HepG2 (cell line): ENCODE measurements around the gene REPS2. TPM values are rescaled to one million over a fixed set of nuclear protein-coding genes. Genes with fewer than 3 reads are reported as not detected.

Source experiments
- ATAC-seq: fragments of 200-7000 bp; cut with Tn5 transposase; 3 replicates; pipeline ENCODE4 v1.9.1; 2020; ENCODE audit warnings: mild to moderate bottlenecking, moderate library complexity
- BruUV-seq: library from RNA; stranded (reverse); fragments of 400-500 nt; replicated peaks from 2 replicates; lab custom pipeline; 2021; lab: Mats Ljungman, UMichigan
- CTCF ChIA-PET: fragments of 300-600 bp; formaldehyde crosslinking; extraction: SDS; loops from one replicate; lab custom pipeline; 2021; ENCODE audit warnings: low total read pairs, inconsistent platforms, low intra/inter-chr PET ratio; lab: Yijun Ruan, JAX
- POLR2A ChIA-PET: fragments of 350-600 bp; sonication (Branson Sonifier 250); formaldehyde crosslinking; loops from one replicate; lab custom pipeline; 2020; ENCODE audit warnings: antibody characterized with exemption, inconsistent platforms; lab: Yijun Ruan, JAX
- DNase-seq: peaks from one replicate; pipeline ENCODE4 v3.0.0-alpha.2; 2015; ENCODE audit warnings: low spot score
- FAIRE-seq: peaks from 3 replicates; lab custom pipeline; 2011; peaks lifted over from hg19 to GRCh38; lab: Jason Lieb, UNC
- H2AFZ ChIP-seq: one replicate; pipeline ENCODE4 v1.6.1; 2011; ENCODE audit warnings: low read length, inconsistent platforms
- H3K27ac ChIP-seq: fragments of 300-600 bp; 3 replicates; pipeline ENCODE4 v1.8.0; 2011; ENCODE audit warnings: mixed run types, mild to moderate bottlenecking, mixed read lengths, low read length, inconsistent platforms; ENCODE audit not compliant: insufficient read depth; ENCODE audit errors: extremely low read length
- H3K27me3 ChIP-seq, 2 experiments: fragments of 200-600 bp in 1 of 2; 2 replicates in 1 of 2; 3 replicates in 1 of 2; pipeline versions ENCODE4 v1.6.0 to v1.8.0; 2011; ENCODE audit warnings: low read length in 2 of 2, mild to moderate bottlenecking in 2 of 2, moderate library complexity in 2 of 2, inconsistent platforms in 1 of 2; ENCODE audit not compliant: insufficient read depth in 2 of 2, control insufficient read depth in 1 of 2
- H3K36me3 ChIP-seq, 2 experiments: fragments of 200-600 bp in 1 of 2; replicated peaks in 1 of 2; 2 replicates in 1 of 2; 3 replicates in 1 of 2; pipeline versions ENCODE4 v1.5.1 to v1.8.0; 2011; ENCODE audit warnings: low read length in 2 of 2, inconsistent platforms in 1 of 2; ENCODE audit not compliant: insufficient read depth in 2 of 2, control insufficient read depth in 1 of 2
- H3K4me1 ChIP-seq: 2 replicates; pipeline ENCODE4 v1.5.1; 2012; ENCODE audit warnings: low read length, inconsistent platforms; ENCODE audit not compliant: insufficient read depth
- H3K4me2 ChIP-seq: 2 replicates; pipeline ENCODE4 v1.6.0; 2011; ENCODE audit warnings: low read depth, low read length, inconsistent platforms
- H3K4me3 ChIP-seq, 3 experiments: fragments of 200-600 bp in 1 of 3; sonication (generic), shearing (Covaris generic) in 1 of 3; replicated peaks in 1 of 3; 2 replicates each; pipeline ENCODE4 v1.5.1; 2011 to 2016; ENCODE audit warnings: low read length in 3 of 3, inconsistent platforms in 2 of 3, low read depth in 2 of 3, mild to moderate bottlenecking in 2 of 3, control low read depth in 1 of 3, mixed read lengths in 1 of 3; ENCODE audit not compliant: insufficient read depth in 1 of 3
- H3K79me2 ChIP-seq: one replicate; pipeline ENCODE4 v1.6.1; 2011; ENCODE audit warnings: low read length, inconsistent platforms; ENCODE audit not compliant: insufficient read depth
- H3K9ac ChIP-seq: 2 replicates; pipeline ENCODE4 v1.6.0; 2011; ENCODE audit warnings: mild to moderate bottlenecking, low read depth, low read length, inconsistent platforms; ENCODE audit not compliant: insufficient read depth
- H3K9me3 ChIP-seq: 2 replicates; pipeline ENCODE4 v1.5.1; 2012; ENCODE audit warnings: mild to moderate bottlenecking, low read length
- H4K20me1 ChIP-seq: 2 replicates; pipeline ENCODE4 v1.6.0; 2011; ENCODE audit warnings: inconsistent platforms, mild to moderate bottlenecking, low read length, moderate library complexity; ENCODE audit not compliant: insufficient read depth
- CBX1 ChIP-seq: IDR thresholded peaks from one replicate; pipeline ENCODE4 v1.6.1; 2016; ENCODE audit warnings: antibody characterized with exemption, low read depth
- CHCHD3 ChIP-seq: sonication (generic); formaldehyde crosslinking; IDR thresholded peaks from 2 replicates; pipeline ENCODE4 v1.8.0; 2022; ENCODE audit warnings: mild to moderate bottlenecking, missing genetic modification reagents, moderate library complexity
- DPF2 ChIP-seq: sonication (generic); formaldehyde crosslinking; IDR thresholded peaks from 2 replicates; pipeline ENCODE4 v1.4.0; 2020; ENCODE audit warnings: mild to moderate bottlenecking, low read depth, missing genetic modification reagents, borderline replicate concordance
- GATAD1 ChIP-seq: IDR thresholded peaks from 2 replicates; pipeline ENCODE4 v1.6.1; 2016; ENCODE audit warnings: missing genetic modification reagents, missing compliant biosample characterization
- IKZF4 ChIP-seq: sonication (generic); formaldehyde crosslinking; IDR thresholded peaks from 2 replicates; pipeline ENCODE4 v1.5.1; 2020; ENCODE audit warnings: borderline replicate concordance, mild to moderate bottlenecking, low read depth, missing genetic modification reagents; ENCODE audit errors: not compliant biosample characterization
- MYNN ChIP-seq: sonication (generic); formaldehyde crosslinking; IDR thresholded peaks from 2 replicates; pipeline ENCODE4 v1.4.0; 2020; ENCODE audit warnings: mild to moderate bottlenecking, low read depth, missing genetic modification reagents
- NFATC3 ChIP-seq: sonication (generic); formaldehyde crosslinking; IDR thresholded peaks from 2 replicates; pipeline ENCODE4 v1.5.1; 2020; ENCODE audit warnings: mild to moderate bottlenecking, missing genetic modification reagents
- RFX1 ChIP-seq: fragments of 450-650 bp; IDR thresholded peaks from 2 replicates; pipeline ENCODE4 v1.6.1; 2017
- SMAD3 ChIP-seq: sonication (generic); formaldehyde crosslinking; IDR thresholded peaks from 2 replicates; pipeline ENCODE4 v1.4.0; 2020; ENCODE audit warnings: missing genetic modification reagents
- SOX6 ChIP-seq, 2 experiments: fragments of 450-650 bp in 1 of 2; sonication (generic) in 1 of 2; formaldehyde crosslinking in 1 of 2; IDR thresholded peaks; 2 replicates each; pipeline versions ENCODE4 v1.4.0 to v1.6.1; 2017 to 2020; ENCODE audit warnings: antibody characterized with exemption in 1 of 2, mild to moderate bottlenecking in 1 of 2, missing genetic modification reagents in 1 of 2
- STAT5B ChIP-seq: sonication (generic); formaldehyde crosslinking; IDR thresholded peaks from 2 replicates; pipeline ENCODE4 v1.4.0; 2020; ENCODE audit warnings: missing genetic modification reagents
- TOE1 ChIP-seq: sonication (generic); formaldehyde crosslinking; IDR thresholded peaks from 2 replicates; pipeline ENCODE4 v1.4.0; 2020; ENCODE audit warnings: mild to moderate bottlenecking, missing genetic modification reagents
- ZBTB42 ChIP-seq: sonication (generic); formaldehyde crosslinking; IDR thresholded peaks from 2 replicates; pipeline ENCODE4 v1.5.0; 2020; ENCODE audit warnings: mild to moderate bottlenecking, missing genetic modification reagents
- ZFYVE20 ChIP-seq: sonication (generic); formaldehyde crosslinking; IDR thresholded peaks from 2 replicates; pipeline ENCODE4 v1.8.0; 2023; ENCODE audit warnings: low read depth, mild to moderate bottlenecking, moderate library complexity, missing genetic modification reagents, borderline replicate concordance
- ZNF34 ChIP-seq: sonication (generic); formaldehyde crosslinking; IDR thresholded peaks from 2 replicates; pipeline ENCODE4 v1.4.0; 2020; ENCODE audit warnings: mild to moderate bottlenecking, missing genetic modification reagents, borderline replicate concordance
- WGBS: methylation state at CpG from one replicate; pipeline ENCODE4 v1.1.6; 2017; ENCODE audit warnings: low lambda C conversion rate; 5-methylcytosine and 5-hydroxymethylcytosine counted together
- in situ Hi-C: cut with HindIII; loops from 2 replicates; pipeline ENCODE4 v1.10.0; 2017; ENCODE audit warnings: low pct_unique_long_range_greater_than_20kb; ENCODE audit not compliant: extremely low pct_ligation_motif_present
- intact Hi-C: fragments of 100-400 bp; cut with micrococcal nuclease; formaldehyde crosslinking; loops from one replicate; pipeline ENCODE4 v1.10.0; 2022; ENCODE audit not compliant: unreplicated experiment
- polyA plus RNA-seq, 8 experiments: library from polyadenylated mRNA; depleted of rRNA in 3 of 8; stranded (reverse) in 7 of 8; unstranded in 1 of 8; fragments of >200 nt; fragmentation: Illumina TruSeq in 4 of 8; extraction: Trizol in 4 of 8; gene quantifications; 2 replicates each; pipeline versions ENCODE4 v1.2.1 to v1.2.3, GENCODE V29; 2011 to 2016; ENCODE audit warnings: low read depth in 4 of 8, missing spikeins in 1 of 8, mixed read lengths in 1 of 8; ENCODE audit not compliant: insufficient read depth in 1 of 8
- total RNA-seq, 5 experiments: library from RNA; depleted of rRNA; stranded (reverse); fragments of >200 nt; fragmentation: Illumina TruSeq; extraction: Trizol; gene quantifications; 2 replicates each; pipeline ENCODE4 v1.2.3, GENCODE V29; 2016; ENCODE audit warnings: low read depth in 1 of 5
- TF ChIP-seq, protein P1 (sequence below): sonication (generic); formaldehyde crosslinking; IDR thresholded peaks from 2 replicates; pipeline ENCODE4 v1.4.0; 2020; ENCODE audit warnings: mild to moderate bottlenecking, low read depth, missing genetic modification reagents
- TF ChIP-seq, protein P2 (sequence below): sonication (generic); formaldehyde crosslinking; IDR thresholded peaks from 2 replicates; pipeline ENCODE4 v1.4.0; 2020; ENCODE audit warnings: mild to moderate bottlenecking, missing genetic modification reagents

REPS2 gene
- total and polyA plus RNA-seq, 2 of the 13 experiments (the other 11 are each of a cell fraction or from before 2014, with no cell fraction given) = 0.05 to 0.58 TPM

DNA sequence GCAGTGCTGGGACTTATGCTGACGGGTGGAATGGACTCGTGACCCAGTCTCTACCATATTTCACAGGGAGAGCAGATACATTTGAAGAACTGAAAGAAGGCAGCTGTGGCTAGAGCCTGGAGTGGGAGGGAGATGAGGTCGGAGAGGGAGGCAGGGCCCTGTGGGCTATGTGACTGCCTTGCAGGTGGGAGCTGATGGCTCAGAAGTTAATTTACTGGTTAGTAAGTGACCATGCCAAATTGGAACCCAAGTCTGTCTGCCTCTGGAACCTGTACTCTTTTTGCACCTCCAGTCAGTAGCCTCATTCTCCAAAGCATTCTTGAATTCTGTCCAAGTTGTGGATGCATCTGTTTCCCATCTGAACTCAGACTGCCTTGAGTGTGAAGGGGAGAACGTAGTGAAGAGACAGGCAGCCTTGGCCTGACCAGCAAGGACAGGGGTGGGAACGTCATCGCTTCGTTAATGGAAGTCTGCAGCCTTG, 92.3 kb downstream of the REPS2 start (continued):
- TF ChIP-seq SOX6 (IDR thresholded peaks at IDR 0.05) = no peak
- TF ChIP-seq SOX6 (CRISPR knock-in tag; IDR thresholded peaks at IDR 0.05) = no peak
- no peak for TF ChIP-seq MYNN (CRISPR knock-in tag)
- TF ChIP-seq ZNF34 (CRISPR knock-in tag) = no peak
- no peak for TF ChIP-seq GATAD1 (CRISPR knock-in tag)
- TF ChIP-seq ZBTB42 (CRISPR knock-in tag) = no peak
- TF ChIP-seq, protein P1, sequence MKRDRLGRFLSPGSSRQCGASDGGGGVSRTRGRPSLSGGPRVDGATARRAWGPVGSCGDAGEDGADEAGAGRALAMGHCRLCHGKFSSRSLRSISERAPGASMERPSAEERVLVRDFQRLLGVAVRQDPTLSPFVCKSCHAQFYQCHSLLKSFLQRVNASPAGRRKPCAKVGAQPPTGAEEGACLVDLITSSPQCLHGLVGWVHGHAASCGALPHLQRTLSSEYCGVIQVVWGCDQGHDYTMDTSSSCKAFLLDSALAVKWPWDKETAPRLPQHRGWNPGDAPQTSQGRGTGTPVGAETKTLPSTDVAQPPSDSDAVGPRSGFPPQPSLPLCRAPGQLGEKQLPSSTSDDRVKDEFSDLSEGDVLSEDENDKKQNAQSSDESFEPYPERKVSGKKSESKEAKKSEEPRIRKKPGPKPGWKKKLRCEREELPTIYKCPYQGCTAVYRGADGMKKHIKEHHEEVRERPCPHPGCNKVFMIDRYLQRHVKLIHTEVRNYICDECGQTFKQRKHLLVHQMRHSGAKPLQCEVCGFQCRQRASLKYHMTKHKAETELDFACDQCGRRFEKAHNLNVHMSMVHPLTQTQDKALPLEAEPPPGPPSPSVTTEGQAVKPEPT (CRISPR knock-in tag) = no peak
- no peak for TF ChIP-seq TOE1 (CRISPR knock-in tag)
- no peak for TF ChIP-seq DPF2 (CRISPR knock-in tag)
- TF ChIP-seq STAT5B (CRISPR knock-in tag) = no peak
- no peak for TF ChIP-seq RFX1

DNA sequence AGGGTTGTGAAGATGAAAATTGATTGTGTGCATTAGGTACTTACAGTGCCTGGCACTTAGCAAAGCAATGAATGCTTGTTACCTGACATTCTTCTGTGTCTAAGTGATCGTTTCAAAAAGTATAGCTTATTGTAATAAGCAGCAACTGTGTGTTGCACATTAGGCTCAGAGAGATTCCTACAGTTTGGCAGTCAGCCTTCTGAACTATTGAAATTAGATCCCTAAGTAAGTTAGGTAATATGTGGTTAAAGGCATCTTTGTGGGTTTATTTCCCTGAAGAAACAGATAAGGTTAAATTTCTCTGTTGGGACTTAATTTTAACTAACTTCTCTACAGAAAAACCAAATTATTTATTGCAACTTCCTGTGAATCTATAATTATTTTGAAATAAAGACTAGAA, 93.4 kb downstream of the REPS2 start:
- CTCF ChIA-PET = no interaction called here
- DNase-seq (no peak), FAIRE-seq (no peak), ATAC-seq (no peak)
- Histone ChIP-seq H4K20me1 (no peaks in the 10 kb centered on the region), H3K27me3 (no peaks in the 10 kb centered on the region), H3K27ac (no peak overlapping the region), H3K4me2 (no peak overlapping the region), H3K4me3 (no peak overlapping the region), H3K36me3 (no peaks in the 10 kb centered on the region), H3K79me2 (no peaks in the 10 kb centered on the region), H3K9ac (no peak overlapping the region), H2AFZ (no peak overlapping the region), H3K9me3 (no peaks in the 10 kb centered on the region)
- 0% methylated on average over 1 of the region's 1 CpG for WGBS
- intact Hi-C loops (no loop called here), in situ Hi-C loops (loop anchor here (10.0 kb wide), 1 partner anchor 215 kb away; no protein-coding TSS in a partner anchor)
- TF ChIP-seq ZFYVE20 (CRISPR knock-in tag) = no peak
- TF ChIP-seq, protein P2, sequence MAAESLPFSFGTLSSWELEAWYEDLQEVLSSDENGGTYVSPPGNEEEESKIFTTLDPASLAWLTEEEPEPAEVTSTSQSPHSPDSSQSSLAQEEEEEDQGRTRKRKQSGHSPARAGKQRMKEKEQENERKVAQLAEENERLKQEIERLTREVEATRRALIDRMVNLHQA (CRISPR knock-in tag) = no peak
- TF ChIP-seq CHCHD3 (CRISPR knock-in tag) = no peak
- no peak for TF ChIP-seq NFATC3
- TF ChIP-seq SMAD3 (CRISPR knock-in tag) = no peak
- TF ChIP-seq IKZF4 (CRISPR knock-in tag) = no peak
- TF ChIP-seq CBX1 = no peak
- TF ChIP-seq, all 625 proteins: peak for 0
- no TSS peak for BruUV-seq
- H3K4me1 ChIP-seq = no peaks in the 10 kb centered on the region
- POLR2A ChIA-PET = no interaction called here
